ELR (cell line): ENCODE results near the gene RXFP4.
A peak's percentile ranks its signal among the peaks of the same experiment; 100 is the strongest.
"Not testable (repeated sequence)": the region's sequence is repeated elsewhere in the genome, so short reads cannot be mapped to it uniquely, and the experiment has no call there.

ENCODE experiments used
- DNase-seq: peaks from one replicate; pipeline ENCODE4 v3.0.0-alpha.2; 2015; ENCODE audit warnings: low read depth

RXFP4 gene, protein sequence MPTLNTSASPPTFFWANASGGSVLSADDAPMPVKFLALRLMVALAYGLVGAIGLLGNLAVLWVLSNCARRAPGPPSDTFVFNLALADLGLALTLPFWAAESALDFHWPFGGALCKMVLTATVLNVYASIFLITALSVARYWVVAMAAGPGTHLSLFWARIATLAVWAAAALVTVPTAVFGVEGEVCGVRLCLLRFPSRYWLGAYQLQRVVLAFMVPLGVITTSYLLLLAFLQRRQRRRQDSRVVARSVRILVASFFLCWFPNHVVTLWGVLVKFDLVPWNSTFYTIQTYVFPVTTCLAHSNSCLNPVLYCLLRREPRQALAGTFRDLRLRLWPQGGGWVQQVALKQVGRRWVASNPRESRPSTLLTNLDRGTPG

DNA sequence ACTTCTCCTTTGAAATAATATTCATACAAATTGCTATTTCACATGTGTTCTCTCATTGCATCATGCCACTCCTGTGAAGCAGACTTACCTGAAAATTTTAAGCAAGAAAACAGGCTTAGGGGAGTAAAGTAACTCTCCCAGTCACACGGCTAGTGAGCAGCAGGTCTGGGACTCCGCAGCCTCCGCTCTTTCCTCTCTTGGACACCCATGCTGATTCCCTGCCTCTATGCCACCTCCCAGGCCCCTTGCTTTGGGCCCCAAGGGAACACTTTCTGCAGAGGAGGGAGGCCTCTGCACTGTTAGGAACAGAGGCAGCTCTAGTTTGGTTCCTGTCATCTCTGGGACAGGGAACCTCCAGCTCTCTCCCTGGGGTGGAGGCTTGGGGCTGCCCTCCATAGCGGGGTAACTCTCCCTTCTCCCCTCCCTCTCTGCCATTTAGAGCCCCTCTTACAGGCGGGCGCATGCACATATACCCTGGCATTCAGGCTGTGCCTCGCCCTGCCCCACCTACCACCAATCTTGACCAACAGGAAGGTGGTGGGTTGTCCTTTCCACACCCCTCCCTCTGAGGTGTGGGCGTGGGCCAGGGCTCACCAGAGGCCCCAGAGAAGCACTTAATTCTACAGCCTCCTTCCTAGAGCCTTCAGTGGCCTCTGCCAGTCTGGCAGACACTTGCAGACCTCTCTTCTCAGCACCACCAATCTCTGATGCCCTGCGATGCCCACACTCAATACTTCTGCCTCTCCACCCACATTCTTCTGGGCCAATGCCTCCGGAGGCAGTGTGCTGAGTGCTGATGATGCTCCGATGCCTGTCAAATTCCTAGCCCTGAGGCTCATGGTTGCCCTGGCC is at the start of gene RXFP4:
RXFP4 (plus strand) TSS at position 646 of the 852 bp plus-strand sequence; CDS start at position 718, 72 bp downstream.
- DNase-seq, result peak; percentile 30

DNA sequence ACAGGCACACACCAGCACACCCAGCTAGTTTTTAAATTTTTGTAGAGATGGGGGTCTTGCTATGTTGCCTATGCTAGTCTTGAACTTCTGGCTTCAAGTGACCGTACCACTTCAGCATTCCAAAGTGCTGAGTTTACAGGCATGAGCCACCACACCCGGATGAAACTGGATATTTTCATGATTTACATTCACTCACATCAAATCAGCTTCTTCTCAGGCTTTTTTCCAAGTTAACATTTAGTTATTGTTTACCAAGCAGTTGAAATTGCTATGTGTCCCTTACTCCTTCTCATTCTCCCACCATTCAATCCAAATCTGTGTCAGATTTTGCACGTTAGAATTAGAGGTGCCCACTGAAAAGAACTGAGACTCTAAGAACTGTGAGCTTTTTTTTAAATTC is 48.6 kb upstream of the RXFP4 start:
- peak; percentile 88 for DNase-seq

DNA sequence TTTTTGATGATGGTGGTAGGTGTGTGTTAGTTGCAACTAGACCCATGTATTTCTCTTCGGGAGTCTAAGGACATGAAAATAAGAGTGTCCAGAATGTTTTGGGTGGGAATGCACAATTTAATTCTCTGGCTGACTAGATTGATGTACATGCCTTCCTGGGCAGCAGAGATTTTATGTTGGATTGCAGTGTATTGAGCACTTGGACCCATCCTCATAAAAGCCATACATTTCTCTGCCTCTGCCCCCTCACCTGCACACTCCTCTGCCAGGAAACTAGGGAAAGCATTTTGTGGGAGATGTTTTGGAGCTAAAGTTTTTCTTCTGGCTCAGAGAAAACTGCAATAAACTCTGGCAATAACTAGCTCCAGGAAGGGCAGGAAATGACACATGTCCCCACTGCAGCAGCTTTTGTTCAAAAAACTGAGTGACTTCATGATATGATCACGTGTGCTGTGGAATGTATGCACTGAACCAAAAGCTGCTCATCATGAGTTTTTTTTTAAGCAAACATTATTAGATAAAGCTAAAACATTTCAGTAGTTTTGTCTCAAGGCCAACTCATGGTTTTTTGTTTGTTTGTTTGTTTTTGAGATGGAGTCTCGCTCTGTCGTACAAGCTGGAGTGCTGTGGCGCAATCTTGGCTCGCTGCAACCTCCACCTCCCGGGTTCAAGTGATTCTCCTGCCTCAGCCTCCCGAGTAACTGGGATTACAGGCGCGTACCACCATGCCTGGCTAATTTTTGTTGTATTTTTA is 47.9 kb upstream of the RXFP4 start:
- peak; percentile 95 for DNase-seq

DNA sequence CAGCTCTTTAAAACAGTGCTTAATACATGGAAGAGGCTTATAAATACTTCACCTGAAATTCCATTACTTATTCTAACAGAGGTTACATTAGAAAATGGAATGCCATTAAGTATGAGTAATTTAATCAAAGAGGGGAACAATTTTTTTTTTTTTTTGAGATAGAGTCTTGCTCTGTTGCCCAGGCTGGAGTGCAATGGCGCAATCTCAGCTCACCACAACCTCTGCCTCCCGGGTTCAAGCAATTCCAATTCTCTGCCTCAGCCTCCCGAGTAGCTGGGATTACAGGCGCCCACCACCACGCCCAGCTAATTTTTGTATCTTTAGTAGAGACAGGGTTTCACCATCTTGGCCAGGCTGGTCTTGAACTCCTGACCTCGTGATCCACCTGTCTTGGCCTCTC is 45.8 kb upstream of the RXFP4 start:
- DNase-seq, result not testable (repeated sequence)

DNA sequence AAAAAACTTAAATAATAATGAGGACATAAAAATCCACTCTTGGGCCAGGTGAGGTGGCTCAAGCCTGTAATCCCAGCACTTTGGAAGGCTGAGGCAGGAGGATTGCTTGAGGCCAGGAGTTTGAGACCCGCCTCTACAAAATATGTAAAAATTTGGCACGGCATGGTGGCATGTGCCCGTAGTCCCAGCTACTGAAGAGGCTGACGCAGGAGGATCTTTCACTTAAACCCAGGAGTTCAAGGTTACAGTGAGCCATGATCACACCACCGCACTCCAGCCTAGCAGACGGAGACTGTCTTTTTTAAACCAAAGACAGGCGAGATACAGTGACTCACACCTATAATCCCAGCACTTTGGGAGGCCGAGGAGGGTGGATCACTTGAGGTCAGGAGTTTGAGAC is 45.0 kb upstream of the RXFP4 start:
- DNase-seq, result not testable (repeated sequence)

DNA sequence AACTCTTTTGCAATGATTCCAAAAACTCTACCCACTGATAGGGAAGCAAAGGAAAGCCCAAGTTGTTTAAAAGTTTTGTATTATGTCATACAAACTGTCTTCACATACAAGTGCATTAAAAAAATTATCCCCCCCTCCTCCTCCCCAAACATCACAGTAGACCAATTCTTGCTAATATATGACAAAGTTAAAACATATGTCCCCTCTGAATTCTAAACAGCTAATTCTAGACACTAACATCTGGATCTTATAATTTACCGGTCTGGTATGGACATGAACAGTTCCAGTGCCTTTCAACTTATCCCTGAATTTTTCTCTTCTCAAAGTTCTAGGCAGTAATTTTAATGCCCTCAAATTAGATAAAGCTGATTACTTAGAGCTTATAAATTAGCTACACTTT is 43.7 kb upstream of the RXFP4 start:
- no peak for DNase-seq

DNA sequence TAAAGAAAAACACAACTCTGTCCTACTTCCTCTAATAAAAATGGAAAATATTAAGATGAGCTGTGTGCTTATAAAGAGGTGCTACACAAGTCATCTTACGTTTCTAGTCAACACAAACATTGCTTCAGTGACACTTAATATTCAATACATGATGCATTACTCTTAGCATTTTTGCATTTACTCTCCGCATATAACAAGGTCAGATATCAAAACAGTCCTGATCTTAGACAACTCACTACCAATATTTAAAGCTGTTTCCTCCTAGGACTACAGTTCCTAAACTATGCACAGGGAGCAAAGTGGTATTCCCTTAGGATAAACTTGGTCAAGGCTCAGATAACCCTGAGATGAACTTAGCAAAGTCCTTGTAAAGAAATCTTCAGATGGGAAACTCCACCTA is 42.5 kb upstream of the RXFP4 start:
- no peak for DNase-seq

DNA sequence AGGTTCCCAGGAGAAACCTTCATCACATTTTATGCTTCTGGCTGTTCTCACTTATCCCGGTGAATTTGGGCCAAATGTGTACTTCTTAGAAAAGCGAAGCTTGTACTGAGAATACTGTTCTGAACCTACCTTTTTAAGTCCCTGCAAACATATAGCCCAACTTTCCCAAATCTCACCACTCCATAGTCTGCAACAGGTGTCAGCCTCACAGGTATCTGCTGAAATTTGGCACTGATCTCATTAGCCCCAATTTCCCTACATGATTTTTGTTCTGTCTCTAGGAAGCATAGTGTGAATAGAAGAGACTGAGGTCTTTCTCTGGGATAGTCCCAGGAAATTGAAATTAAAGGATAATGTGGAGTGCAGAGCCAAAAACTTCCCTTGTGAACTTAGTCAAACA is 41.8 kb upstream of the RXFP4 start:
- no peak for DNase-seq

DNA sequence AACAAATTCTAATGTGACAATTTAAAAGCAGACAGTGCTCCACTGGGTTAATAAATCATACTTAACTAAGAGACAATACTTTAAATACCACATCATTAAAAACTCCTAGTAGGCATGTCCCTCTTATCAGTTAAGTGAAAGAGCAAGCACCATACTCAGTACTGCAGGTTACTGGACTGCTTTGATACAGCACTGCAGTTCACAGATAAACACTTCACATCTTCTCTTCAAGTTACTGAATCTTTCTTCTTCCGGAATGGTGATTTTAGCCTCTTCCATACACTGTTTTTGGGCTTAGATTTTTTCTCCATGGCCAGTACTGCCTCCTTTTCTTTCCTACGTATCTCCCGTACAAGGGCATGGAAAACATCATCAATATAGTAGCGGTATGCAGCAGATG is 41.3 kb upstream of the RXFP4 start:
- DNase-seq, result no peak

DNA sequence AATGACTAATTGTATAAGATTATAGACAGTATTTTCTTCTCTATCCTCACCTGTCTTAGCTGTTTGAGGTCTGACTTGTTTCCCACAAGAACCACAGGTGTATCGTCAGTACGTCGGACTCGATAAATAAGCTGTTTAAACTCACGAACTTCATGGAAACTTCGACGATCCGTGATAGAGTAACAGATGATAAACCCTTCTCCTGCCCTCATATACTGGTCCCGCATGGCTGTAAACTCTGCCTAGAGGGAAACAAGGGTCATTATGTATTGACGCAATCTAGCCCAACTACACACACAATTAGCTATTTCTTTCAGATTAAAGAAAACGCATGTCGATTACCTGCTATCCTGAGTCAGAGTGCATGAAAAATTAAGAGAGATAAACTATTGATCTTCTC is 37.2 kb upstream of the RXFP4 start:
- no peak for DNase-seq

DNA sequence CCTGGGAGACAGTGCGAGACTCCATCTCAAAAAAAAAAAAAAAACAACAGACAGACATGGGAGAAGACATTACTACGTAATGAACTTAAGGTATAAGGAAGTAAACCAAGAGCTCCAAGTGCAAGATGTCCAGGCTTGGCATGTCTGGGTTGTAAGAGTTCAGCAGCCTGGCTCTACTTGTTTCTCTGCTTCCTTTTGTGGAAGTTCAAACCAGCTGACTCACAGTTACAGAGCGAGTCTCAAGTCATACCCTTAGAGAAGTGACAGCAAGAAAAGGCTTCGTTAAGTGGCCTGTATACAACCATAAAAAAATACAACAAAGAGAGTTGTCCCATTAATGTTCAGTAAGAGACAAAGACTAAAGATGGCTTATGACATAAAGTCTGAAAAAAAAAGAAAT is 31.5 kb upstream of the RXFP4 start:
- DNase-seq, result peak; percentile 58

DNA sequence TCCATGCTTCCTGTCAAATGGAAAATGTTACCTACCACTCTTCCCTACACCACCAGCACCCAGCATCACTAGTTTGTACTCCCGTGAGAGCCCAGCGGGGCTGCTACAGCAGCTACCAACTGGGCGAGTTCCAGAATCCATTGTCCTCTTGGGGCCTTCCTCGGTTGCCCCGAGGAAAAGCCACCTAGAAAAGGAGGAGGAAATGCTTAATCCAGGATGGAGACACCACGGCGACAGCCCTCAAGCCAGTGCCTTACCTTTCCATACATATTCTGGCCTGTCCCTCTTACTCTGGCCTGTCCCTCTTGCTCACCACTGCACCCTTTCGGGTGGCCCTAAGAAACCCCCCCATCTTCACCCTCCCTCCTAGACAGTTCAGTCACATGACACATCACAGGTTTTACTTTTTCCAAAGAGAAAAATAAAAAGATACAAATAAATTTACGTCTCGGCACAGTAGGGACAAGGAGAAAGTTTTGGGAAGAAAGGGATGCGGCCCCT is 30.8 kb upstream of the RXFP4 start:
- peak; percentile 59 for DNase-seq

DNA sequence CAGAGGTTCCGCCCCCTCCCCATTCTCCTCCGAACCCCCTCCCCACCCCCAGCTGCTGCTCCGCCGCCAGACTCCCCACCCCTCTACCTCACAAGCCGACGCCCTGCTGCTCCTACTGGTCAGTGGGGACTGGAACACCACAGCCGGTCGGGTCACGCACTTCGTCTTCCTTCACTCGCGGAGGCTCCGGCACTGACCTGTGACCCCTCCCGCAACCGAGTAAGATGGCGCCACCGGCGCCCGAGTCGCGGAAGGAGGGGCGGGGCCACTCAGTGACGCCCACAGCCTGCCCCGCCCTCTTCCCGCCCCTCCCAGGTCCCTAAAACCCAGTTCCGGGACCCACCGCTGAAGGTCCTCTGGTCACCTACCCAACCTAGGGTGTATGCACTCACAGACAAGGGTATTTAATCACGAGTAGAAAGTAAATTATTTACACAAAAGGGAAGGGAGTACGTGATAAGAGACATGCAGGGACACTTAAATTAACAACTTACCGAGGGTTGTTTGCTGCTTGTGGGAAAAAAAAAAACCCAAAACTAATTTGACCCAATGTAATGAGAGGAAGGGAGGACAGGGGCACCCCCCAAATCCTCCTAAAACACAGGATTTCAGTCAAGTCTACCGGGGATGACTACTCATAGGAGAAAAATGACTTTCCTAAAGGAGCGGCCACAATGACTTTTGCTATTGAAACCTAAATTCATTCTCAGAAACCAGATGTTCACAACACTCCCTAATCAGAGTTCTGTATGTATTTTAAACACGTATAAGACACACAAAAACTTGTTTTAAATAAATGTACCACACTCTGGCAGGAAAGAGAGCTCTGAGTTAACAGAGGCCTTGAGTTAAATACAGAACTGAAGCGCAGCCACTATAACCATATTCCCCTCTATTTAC is 30.0 kb upstream of the RXFP4 start, which contains the start of gene RIT1:
RIT1 (minus strand) TSS at position 194 of the 900 bp plus-strand sequence. CDS start 588 bp downstream, outside the sequence.
- DNase-seq, result peak; percentile 87

DNA sequence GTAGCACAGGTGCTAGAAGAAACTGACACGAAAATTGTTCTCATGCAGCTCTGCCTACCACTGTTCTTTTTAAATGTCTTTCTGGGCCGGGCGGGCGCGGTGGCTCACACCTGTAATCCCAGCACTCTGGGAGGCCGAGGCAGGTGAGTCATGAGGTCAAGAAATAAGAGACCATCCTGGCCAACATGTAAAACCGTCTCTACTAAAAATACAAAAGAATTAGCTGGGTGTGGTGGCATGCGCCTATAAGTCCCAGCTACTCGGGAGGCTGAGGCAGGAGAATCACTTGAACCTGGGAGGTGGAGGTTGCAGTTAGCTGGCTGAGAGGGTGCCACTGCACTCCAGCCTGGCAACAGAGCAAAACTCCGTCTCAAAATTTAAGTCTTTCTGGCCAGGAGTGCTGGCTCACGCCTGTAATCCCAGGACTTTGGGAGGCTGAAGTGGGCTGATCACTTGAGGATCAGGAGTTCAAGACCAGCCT is 29.3 kb upstream of the RXFP4 start:
- DNase-seq, result peak; percentile 42

DNA sequence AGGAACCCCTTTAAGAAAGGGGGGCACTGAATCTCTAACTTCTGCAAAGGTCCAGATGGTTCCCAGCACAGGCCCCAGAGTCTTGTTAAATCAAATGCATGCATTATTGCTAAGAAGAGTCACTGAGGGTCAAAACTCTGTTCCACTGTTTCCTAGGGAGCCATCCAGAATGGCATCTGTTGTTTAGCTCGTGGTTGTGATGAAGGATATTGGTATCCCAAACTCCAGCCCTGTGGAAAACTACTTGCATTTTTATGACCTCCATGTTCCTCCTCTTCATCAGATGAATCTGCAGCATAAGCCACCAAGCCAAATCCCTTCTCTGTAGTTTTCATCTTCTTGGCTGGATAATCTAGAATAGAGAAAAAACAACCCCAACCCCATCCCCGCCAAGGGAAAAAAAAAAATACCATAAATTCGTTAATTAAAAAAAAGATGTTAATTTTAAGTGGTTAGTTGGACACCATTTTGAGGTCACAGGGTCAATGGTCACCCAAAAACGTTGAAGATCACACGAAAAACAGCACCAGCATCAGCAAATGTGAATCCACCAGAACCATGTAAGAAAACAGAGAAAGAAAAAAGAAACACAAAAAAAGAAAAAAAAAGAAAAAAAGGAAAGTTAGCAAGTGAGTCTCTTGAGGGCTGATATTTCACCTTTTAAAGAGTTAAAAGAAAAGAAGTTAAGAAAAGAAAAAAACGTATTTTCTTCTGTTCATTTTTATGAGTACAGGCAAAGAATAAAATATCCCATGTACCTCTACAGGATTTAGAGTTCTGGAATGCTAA is 27.3 kb upstream of the RXFP4 start:
- DNase-seq, result peak; percentile 55

DNA sequence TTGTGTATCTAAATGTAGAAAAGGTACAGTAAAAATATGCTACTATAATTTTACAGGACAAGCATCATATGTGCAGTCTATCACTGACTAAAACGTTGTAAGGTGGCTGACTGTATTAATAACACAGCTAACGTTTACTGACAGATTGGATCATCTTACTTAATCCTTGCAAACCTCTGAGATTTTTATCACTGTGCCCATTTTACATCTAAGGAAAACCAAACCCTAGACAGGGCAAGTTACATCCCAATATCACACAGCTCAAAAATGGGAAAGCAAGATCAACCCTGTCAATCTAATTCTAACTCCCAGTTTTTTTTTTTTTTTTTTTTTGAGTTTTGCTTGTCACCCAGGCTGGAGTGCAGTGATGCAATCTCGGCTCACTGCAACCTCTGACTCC is 22.8 kb upstream of the RXFP4 start:
- no peak for DNase-seq

DNA sequence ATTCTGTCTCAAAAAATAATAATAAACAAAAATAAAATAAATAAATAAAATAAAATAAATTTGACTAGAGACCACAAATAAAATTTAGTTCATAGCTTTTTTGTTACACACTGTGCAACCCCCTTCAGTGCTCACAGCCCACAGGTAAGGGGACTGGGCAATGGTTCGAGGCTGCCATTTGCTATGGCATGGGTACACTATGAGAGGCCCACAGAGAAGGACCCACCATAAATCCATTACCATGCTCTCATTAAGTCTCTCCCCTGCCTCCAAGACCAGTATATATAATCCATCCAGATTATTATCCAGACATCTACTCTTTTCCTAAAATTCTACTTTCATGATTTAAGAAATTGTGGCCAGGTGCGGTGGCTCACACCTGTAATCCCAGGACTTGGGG is 21.6 kb upstream of the RXFP4 start:
- DNase-seq, result no peak

DNA sequence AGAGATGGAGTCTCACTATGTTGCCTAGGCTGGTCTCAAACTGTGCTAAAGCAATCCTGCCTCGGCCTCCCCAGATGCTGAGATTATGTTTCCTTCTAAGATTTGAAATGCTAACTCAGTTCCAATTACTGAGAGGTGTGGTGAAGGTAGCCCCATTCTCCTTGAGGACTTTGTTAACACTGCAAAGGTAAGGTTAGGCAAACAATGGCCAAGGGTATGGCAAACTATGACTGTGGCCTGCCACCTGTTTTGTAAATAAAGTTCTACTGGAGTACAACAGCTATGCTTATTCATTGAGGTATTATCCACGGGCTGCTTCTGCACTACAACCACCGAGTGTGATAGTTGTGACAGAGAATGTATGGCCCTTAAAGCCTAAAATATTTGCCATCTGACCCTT is 20.7 kb upstream of the RXFP4 start:
- no peak for DNase-seq

DNA sequence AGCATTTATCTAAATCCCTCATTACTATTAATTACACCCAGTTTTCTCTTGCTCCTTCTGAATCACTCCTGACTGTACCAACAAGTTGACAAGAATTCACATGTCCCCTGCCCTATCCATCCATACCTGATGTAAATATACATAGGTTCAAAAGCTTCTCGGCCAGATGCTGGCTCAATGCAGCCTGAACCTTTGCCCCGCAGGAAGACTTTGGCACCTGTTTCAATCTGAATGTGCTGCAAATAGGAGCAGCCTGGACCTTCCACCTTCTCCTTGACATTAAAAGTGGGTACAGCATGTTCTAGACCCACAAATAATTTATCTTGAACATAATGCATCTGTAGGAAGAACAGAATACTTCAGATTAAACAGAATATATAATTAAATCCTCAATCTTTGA is 15.9 kb upstream of the RXFP4 start:
- no peak for DNase-seq

DNA sequence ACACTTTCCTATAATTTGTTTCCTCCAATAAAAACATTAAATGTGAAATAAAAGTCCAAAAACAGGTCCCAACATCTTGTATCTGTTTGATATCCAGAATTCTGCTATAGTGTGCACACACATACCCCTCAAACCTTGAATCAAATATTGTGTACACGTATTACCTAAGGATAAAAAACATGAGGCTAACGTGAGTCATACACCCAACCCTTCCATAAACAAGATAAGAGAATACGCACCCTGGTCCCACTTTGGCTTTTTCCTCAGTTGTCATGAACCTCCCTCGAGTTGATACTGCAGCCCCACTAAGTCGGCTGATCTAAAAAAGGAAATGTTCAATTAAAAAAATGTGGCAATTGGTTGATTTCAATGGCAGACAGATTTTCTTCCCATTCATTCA is 12.4 kb upstream of the RXFP4 start:
- DNase-seq, result peak; percentile 37
